Measurements from ENCODE around the gene OPN4.

Gene OPN4

GRCh38 chr10:86647773-86648703 lies 6.3 kb upstream of the OPN4 start:
- no peak for DNase-seq

GRCh38 chr10:86648704-86649427 lies 5.5 kb upstream of the OPN4 start:
- peak; percentile 37 for DNase-seq

GRCh38 chr10:86649471-86650150 lies 4.7 kb upstream of the OPN4 start:
- DNase-seq: no peak

GRCh38 chr10:86650151-86650550 lies 4.2 kb upstream of the OPN4 start:
- no peak for DNase-seq

- DNase-seq: no peak
Observed at GRCh38 chr10:86651021-86651471, 3.3 kb upstream of the OPN4 start.

- DNase-seq: no peak
Observed at GRCh38 chr10:86651631-86652331, 2.6 kb upstream of the OPN4 start.

GRCh38 chr10:86652361-86653202 lies 1.8 kb upstream of the OPN4 start:
- DNase-seq: peak; percentile 71

GRCh38 chr10:86653379-86653778 lies 968 bp upstream of the OPN4 start:
- no peak for DNase-seq

- no peak for DNase-seq
Observed at GRCh38 chr10:86653987-86654386, 360 bp upstream of the OPN4 start.

- no peak for DNase-seq
Observed at GRCh38 chr10:86655173-86655540, 810 bp downstream of the OPN4 start.

GRCh38 chr10:86655596-86655995 lies 1.2 kb downstream of the OPN4 start:
- DNase-seq: no peak

GRCh38 chr10:86657011-86657395 lies 2.7 kb downstream of the OPN4 start:
- no peak for DNase-seq

- DNase-seq: no peak
Observed at GRCh38 chr10:86657396-86658011, 3.2 kb downstream of the OPN4 start.

GRCh38 chr10:86658261-86658741 lies 4.0 kb downstream of the OPN4 start:
- no peak for DNase-seq

- DNase-seq: no peak
Observed at GRCh38 chr10:86658751-86659150, 4.4 kb downstream of the OPN4 start.

GRCh38 chr10:86659161-86659691 lies 4.9 kb downstream of the OPN4 start:
- no peak for DNase-seq

- no peak for DNase-seq
Observed at GRCh38 chr10:86659721-86660453, 5.5 kb downstream of the OPN4 start.

- DNase-seq: no peak
Observed at GRCh38 chr10:86661161-86662025, 7.0 kb downstream of the OPN4 start.
